K562 treated with DMSO at 1 percent for 4 hours (cell line): ENCODE results near the gene CDC42BPA. TPM values are rescaled to one million over a fixed set of nuclear protein-coding genes. Genes with fewer than 3 reads are reported as not detected.

Experiments used
- total RNA-seq: library from RNA; unstranded; fragments of 300-600 nt; gene quantifications from 2 replicates; pipeline ENCODE4 v1.2.3, GENCODE V29; 2022; ENCODE audit not compliant: insufficient read depth

Gene CDC42BPA
- 26.1 and 31.8 TPM in 2 replicates for total RNA-seq

GRCh38 chr1:227318016-227318852, at the start of gene CDC42BPA:
Gene CDC42BPA (minus strand): TSS chr1:227318492. CDS start chr1:227317182, 1,310 bp downstream.

GRCh38 chr1:226940029-226940805, 378.1 kb downstream of the CDC42BPA start, which contains the start of gene COQ8A:
Gene COQ8A (plus strand): TSS chr1:226940294. CDS start chr1:226961386, 21,092 bp downstream.

Other genes starting within 250 kb of the CDC42BPA start
- gene ZNF678, start 245.1 kb upstream of the CDC42BPA start, total RNA-seq = 0.91 and 6.2 TPM in 2 replicates